Measurements from ENCODE around the gene CDKN2AIP.

- TF ChIP-seq CTCF (IDR thresholded peaks at IDR 0.05), result no peak
- no peak for TF ChIP-seq POLR2A (IDR thresholded peaks at IDR 0.05)
These were observed 20.2 kb upstream of the CDKN2AIP start for GRCh38 chr4:183424109-183424744.
